ENCODE data around the gene ARHGEF17. TPM values are rescaled to one million over a fixed set of nuclear protein-coding genes. Genes with fewer than 3 reads are reported as not detected.

ARHGEF17 gene
- polyA plus RNA-seq, 1 donor (not counting 4 experiments of a cell fraction or from before 2014, with no cell fraction given) = 5.1 TPM

DNA sequence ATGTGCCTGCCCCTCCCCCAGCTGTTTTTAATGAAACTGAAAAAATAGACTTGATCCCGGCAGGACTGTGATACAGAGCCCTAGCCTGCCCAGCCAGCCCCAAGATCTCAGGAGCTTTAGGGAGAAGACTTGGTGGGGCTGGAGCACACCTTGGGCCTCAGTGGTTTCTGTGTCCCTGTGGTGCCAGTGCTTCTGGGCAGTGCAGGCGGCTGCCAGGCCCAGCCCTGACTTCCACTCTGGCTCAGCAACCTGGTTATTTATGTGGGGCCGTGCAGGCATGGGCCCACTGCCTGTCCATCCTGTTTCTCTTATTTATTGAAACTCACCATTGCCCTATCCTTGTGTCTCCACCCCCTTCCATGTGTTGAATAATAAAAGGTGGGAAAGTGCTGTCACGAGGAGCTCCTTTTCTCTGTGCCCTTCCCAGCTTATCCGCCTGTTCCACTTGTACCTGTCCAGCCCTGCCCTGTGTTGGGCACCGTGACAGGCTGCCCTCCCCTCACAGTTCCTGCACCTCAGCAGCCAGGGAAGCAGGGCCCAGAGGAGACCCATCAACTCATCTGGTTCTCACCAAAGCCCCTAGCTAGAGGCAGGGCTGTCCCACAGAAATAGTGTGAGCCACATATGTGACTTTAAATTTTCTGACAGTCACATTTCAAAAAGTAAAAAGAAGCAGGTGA lies 88.3 kb downstream of the ARHGEF17 start:
- peaks cover 27 to 29% of the 10 kb centered on the region in 2 experiments for H3K36me3 ChIP-seq (ENCODE audit: control insufficient read depth in 2 of 2, extremely low read depth in 1 of 2, insufficient read depth in 2 of 2, low read length in 2 of 2)

DNA sequence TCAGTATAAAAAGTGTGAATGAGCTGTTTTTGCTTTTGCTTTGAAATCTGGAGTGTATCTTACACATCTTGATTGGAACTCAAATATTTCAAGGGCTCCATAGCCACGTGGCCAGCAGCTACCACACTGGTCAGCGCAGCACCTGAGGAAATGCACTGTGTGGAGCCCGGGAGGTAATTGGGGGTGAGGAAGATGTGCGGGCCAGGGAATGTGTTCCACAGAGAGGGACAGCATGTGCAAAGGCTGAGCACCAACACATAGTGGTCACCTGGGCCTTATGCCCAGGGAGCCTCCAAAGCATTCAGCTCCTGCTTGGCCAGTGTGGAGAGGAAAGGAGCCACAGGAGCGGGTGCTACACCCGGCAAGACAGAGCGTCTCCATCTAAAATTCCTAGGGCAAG lies 88.9 kb downstream of the ARHGEF17 start:
- DNase-seq (ENCODE audit: low read depth, low spot score) (no peak), FAIRE-seq (no peak)
- Histone ChIP-seq H3K4me3 (ENCODE audit: control insufficient read depth in 2 of 3, extremely low read depth in 1 of 3, insufficient read depth in 2 of 3, low read depth in 1 of 3, low read length in 3 of 3) (no peak overlapping the region), H4K20me1 (ENCODE audit: control insufficient read depth, extremely low read depth, insufficient read depth, low read length) (no peaks in the 10 kb centered on the region), H3K36me3 (ENCODE audit: control insufficient read depth in 2 of 2, extremely low read depth in 1 of 2, insufficient read depth in 2 of 2, low read length in 2 of 2) (peaks cover 23 to 25% of the 10 kb centered on the region in 2 experiments), H3K4me2 (ENCODE audit: control insufficient read depth, extremely low read depth, insufficient read depth, low read depth, low read length) (no peak overlapping the region), H2AFZ (ENCODE audit: control insufficient read depth, low read length) (no peak overlapping the region), H3K9me3 (ENCODE audit: control insufficient read depth, low read depth, low read length) (no peaks in the 10 kb centered on the region), H3K79me2 (ENCODE audit: control insufficient read depth, insufficient read depth, low read length) (no peaks in the 10 kb centered on the region), H3K9me1 (ENCODE audit: control insufficient read depth, extremely low read depth, insufficient read depth, low read length) (no peaks in the 10 kb centered on the region), H3K27me3 (ENCODE audit: control insufficient read depth, extremely low read depth, insufficient read depth, low read length) (no peaks in the 10 kb centered on the region), H3K9ac (ENCODE audit: control insufficient read depth, extremely low read depth, insufficient read depth, low read length) (no peak overlapping the region), H3K27ac (ENCODE audit: control insufficient read depth, insufficient read depth, low read length) (no peak overlapping the region), H3K4me1 (ENCODE audit: control insufficient read depth, extremely low read depth, insufficient read depth, low read length) (peaks cover 5% of the 10 kb centered on the region)
- dilution Hi-C loops (cut with MboI; ENCODE audit: extremely low pct_ligation_motif_present, low sequenced_read_pairs) = no loop called here
- TF ChIP-seq, protein P1, sequence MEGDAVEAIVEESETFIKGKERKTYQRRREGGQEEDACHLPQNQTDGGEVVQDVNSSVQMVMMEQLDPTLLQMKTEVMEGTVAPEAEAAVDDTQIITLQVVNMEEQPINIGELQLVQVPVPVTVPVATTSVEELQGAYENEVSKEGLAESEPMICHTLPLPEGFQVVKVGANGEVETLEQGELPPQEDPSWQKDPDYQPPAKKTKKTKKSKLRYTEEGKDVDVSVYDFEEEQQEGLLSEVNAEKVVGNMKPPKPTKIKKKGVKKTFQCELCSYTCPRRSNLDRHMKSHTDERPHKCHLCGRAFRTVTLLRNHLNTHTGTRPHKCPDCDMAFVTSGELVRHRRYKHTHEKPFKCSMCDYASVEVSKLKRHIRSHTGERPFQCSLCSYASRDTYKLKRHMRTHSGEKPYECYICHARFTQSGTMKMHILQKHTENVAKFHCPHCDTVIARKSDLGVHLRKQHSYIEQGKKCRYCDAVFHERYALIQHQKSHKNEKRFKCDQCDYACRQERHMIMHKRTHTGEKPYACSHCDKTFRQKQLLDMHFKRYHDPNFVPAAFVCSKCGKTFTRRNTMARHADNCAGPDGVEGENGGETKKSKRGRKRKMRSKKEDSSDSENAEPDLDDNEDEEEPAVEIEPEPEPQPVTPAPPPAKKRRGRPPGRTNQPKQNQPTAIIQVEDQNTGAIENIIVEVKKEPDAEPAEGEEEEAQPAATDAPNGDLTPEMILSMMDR (optimal IDR thresholded peaks at IDR 0.05 in 1 of 3, IDR thresholded peaks at IDR 0.05 in 1 of 3, conservative IDR thresholded peaks at IDR 0.05 in 1 of 3; ENCODE audit: extremely low read depth in 1 of 3, insufficient read depth in 2 of 3, low read length in 3 of 3) = no peak

More for the DNA sequence above, 88.3 kb downstream of the ARHGEF17 start:
- H3K4me2 ChIP-seq (ENCODE audit: control insufficient read depth, extremely low read depth, insufficient read depth, low read depth, low read length) = no peak overlapping the region
- DNase-seq (ENCODE audit: low read depth, low spot score) (no peak), FAIRE-seq (no peak)
- no peaks in the 10 kb centered on the region for H4K20me1 ChIP-seq (ENCODE audit: control insufficient read depth, extremely low read depth, insufficient read depth, low read length)
- H3K9me1 ChIP-seq (ENCODE audit: control insufficient read depth, extremely low read depth, insufficient read depth, low read length) = no peaks in the 10 kb centered on the region
- H3K9ac ChIP-seq (ENCODE audit: control insufficient read depth, extremely low read depth, insufficient read depth, low read length) = no peak overlapping the region
- H3K79me2 ChIP-seq (ENCODE audit: control insufficient read depth, insufficient read depth, low read length) = no peaks in the 10 kb centered on the region
- no peaks in the 10 kb centered on the region for H3K9me3 ChIP-seq (ENCODE audit: control insufficient read depth, low read depth, low read length)
- H3K27me3 ChIP-seq (ENCODE audit: control insufficient read depth, extremely low read depth, insufficient read depth, low read length) = no peaks in the 10 kb centered on the region
- dilution Hi-C loops (cut with MboI; ENCODE audit: extremely low pct_ligation_motif_present, low sequenced_read_pairs) = no loop called here
- no peak overlapping the region for H3K4me3 ChIP-seq (ENCODE audit: control insufficient read depth in 2 of 3, extremely low read depth in 1 of 3, insufficient read depth in 2 of 3, low read depth in 1 of 3, low read length in 3 of 3)
- peaks cover 10% of the 10 kb centered on the region for H3K4me1 ChIP-seq (ENCODE audit: control insufficient read depth, extremely low read depth, insufficient read depth, low read length)
- H2AFZ ChIP-seq (ENCODE audit: control insufficient read depth, low read length) = no peak overlapping the region
- TF ChIP-seq EZH2 (IDR thresholded peaks at IDR 0.05; ENCODE audit: low read length) = no peak
- TF ChIP-seq, protein P1 (optimal IDR thresholded peaks at IDR 0.05 in 1 of 3, IDR thresholded peaks at IDR 0.05 in 1 of 3, conservative IDR thresholded peaks at IDR 0.05 in 1 of 3; ENCODE audit: extremely low read depth in 1 of 3, insufficient read depth in 2 of 3, low read length in 3 of 3) = no peak
- no peak overlapping the region for H3K27ac ChIP-seq (ENCODE audit: control insufficient read depth, insufficient read depth, low read length)

All from keratinocyte (primary cell).